ENCODE results near the gene NUDC. TPM values are rescaled to one million over a fixed set of nuclear protein-coding genes. Genes with fewer than 3 reads are reported as not detected.

Gene NUDC
- total and polyA plus RNA-seq, 9 of the 15 experiments (the other 6 are each of a cell fraction or from before 2014, with no cell fraction given), result 9.8 to 234 (median 149) TPM

- TF ChIP-seq ZNF398 (CRISPR knock-in tag; IDR thresholded peaks at IDR 0.05) (no peak), ZSCAN29 (IDR thresholded peaks at IDR 0.05) (no peak), MBD1 (CRISPR knock-in tag; IDR thresholded peaks at IDR 0.05) (0 out of 2 replicates have a peak, but pooled peaks have one; percentile 73), ZNF444 (CRISPR knock-in tag; IDR thresholded peaks at IDR 0.05) (no peak), CGGBP1 (CRISPR knock-in tag; IDR thresholded peaks at IDR 0.05) (no peak), YY1 (IDR thresholded peaks at IDR 0.05; ENCODE audit: borderline replicate concordance in 1 of 3, control insufficient read depth in 1 of 3, extremely low read depth in 1 of 3, insufficient read depth in 3 of 3, insufficient read length in 1 of 3, insufficient replicate concordance in 2 of 3, low read depth in 1 of 3, low read length in 2 of 3) (peak in 1 of 3 experiments; percentile 43), ZKSCAN3 (CRISPR knock-in tag; IDR thresholded peaks at IDR 0.05) (no peak), BCOR (IDR thresholded peaks at IDR 0.05) (peak; percentile 62; the same call in 1 of the 2 replicates), GATAD2B (IDR thresholded peaks at IDR 0.05; ENCODE audit: borderline replicate concordance) (0 out of 2 replicates have a peak, but pooled peaks have one; percentile 21), GABPB2 (CRISPR knock-in tag; conservative IDR thresholded peaks at IDR 0.05) (no peak), PREB (CRISPR knock-in tag; IDR thresholded peaks at IDR 0.05) (no peak), KLF6 (CRISPR knock-in tag; IDR thresholded peaks at IDR 0.05; ENCODE audit: borderline replicate concordance) (peak; percentile 23; the same call in 1 of the 2 replicates), TRIM25 (IDR thresholded peaks at IDR 0.05; ENCODE audit: borderline replicate concordance) (no peak)
- TF ChIP-seq, protein P1, sequence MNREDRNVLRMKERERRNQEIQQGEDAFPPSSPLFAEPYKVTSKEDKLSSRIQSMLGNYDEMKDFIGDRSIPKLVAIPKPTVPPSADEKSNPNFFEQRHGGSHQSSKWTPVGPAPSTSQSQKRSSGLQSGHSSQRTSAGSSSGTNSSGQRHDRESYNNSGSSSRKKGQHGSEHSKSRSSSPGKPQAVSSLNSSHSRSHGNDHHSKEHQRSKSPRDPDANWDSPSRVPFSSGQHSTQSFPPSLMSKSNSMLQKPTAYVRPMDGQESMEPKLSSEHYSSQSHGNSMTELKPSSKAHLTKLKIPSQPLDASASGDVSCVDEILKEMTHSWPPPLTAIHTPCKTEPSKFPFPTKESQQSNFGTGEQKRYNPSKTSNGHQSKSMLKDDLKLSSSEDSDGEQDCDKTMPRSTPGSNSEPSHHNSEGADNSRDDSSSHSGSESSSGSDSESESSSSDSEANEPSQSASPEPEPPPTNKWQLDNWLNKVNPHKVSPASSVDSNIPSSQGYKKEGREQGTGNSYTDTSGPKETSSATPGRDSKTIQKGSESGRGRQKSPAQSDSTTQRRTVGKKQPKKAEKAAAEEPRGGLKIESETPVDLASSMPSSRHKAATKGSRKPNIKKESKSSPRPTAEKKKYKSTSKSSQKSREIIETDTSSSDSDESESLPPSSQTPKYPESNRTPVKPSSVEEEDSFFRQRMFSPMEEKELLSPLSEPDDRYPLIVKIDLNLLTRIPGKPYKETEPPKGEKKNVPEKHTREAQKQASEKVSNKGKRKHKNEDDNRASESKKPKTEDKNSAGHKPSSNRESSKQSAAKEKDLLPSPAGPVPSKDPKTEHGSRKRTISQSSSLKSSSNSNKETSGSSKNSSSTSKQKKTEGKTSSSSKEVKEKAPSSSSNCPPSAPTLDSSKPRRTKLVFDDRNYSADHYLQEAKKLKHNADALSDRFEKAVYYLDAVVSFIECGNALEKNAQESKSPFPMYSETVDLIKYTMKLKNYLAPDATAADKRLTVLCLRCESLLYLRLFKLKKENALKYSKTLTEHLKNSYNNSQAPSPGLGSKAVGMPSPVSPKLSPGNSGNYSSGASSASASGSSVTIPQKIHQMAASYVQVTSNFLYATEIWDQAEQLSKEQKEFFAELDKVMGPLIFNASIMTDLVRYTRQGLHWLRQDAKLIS (CRISPR knock-in tag; IDR thresholded peaks at IDR 0.05), result 0 out of 2 replicates have a peak, but pooled peaks have one; percentile 38
These were observed 20.6 kb upstream of the NUDC start (continued) for GRCh38 chr1:26900815-26901511.
